IPS DF 6.9 (cell line): Measurements from ENCODE around the gene DDX46.

Source experiments
- DNase-seq: peaks from one replicate; pipeline ENCODE4 v3.0.0-alpha.2; 2013; ENCODE audit warnings: low read depth, low spot score
- H3K27ac ChIP-seq: one replicate; pipeline ENCODE4 v1.5.1; 2013; ENCODE audit warnings: low read length, control low read depth
- H3K27me3 ChIP-seq: 2 replicates; pipeline ENCODE4 v1.6.1; 2013; ENCODE audit warnings: mild to moderate bottlenecking, low read length; ENCODE audit not compliant: control insufficient read depth, insufficient read depth
- H3K36me3 ChIP-seq: 2 replicates; pipeline ENCODE4 v1.6.1; 2013; ENCODE audit warnings: low read length; ENCODE audit not compliant: control insufficient read depth, insufficient read depth
- H3K4me1 ChIP-seq: 2 replicates; pipeline ENCODE4 v1.6.1; 2013; ENCODE audit warnings: low read length; ENCODE audit not compliant: control insufficient read depth, insufficient read depth
- H3K4me3 ChIP-seq: 2 replicates; pipeline ENCODE4 v1.5.1; 2013; ENCODE audit warnings: mild to moderate bottlenecking, low read length
- H3K9me3 ChIP-seq: 2 replicates; pipeline ENCODE4 v1.6.1; 2013; ENCODE audit warnings: low read length, inconsistent platforms; ENCODE audit not compliant: control insufficient read depth, insufficient read depth
- WGBS: extraction: QIAGEN DNeasy Blood & Tissue Kit; methylation state at CpG from one replicate; pipeline ENCODE4 v1.1.7; 2013; ENCODE audit warnings: mixed read lengths, missing lambda C conversion rate; ENCODE audit not compliant: insufficient read length, insufficient coverage; 5-methylcytosine and 5-hydroxymethylcytosine counted together

Gene DDX46

DNA sequence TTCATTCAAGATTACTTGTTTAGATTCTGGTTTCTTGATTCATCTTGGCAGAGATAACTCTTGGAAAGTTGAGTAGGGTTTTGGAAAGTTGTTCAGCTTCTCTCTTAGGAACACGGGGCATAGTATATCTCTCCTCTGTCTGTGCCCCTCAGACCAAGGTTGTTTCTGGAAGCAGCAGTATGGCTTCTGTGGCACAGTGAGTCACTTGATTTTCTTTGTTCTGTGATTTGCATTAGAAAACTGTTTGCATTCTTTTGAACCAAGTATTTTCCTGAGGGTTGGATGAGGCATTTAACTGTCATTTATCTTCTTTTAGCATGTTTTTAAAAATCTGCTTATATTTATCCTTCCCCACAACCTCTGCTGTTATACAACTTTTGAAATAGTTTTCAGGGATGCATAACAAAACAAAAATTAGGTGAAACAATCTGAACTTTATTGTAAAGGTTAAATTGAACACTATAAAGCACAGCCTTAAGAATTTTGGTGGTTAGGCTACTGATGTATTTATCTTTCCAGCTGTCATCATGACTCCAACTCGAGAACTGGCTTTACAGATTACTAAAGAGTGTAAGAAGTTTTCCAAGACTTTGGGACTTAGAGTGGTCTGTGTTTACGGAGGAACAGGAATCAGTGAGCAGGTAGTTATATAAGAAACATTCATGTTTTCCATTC, 26.5 kb downstream of the DDX46 start:
- Histone ChIP-seq H3K36me3 (peaks cover 19% of the 10 kb centered on the region; the same call in 1 of the 2 replicates), H3K27ac (no peak overlapping the region), H3K4me1 (no peaks in the 10 kb centered on the region), H3K9me3 (no peaks in the 10 kb centered on the region), H3K27me3 (no peaks in the 10 kb centered on the region), H3K4me3 (no peak overlapping the region)
- no CpG with 5 or more reads among the region's 3 CpGs for WGBS
- DNase-seq, result no peak

GRCh38 chr5:134787692-134788091, 29.1 kb downstream of the DDX46 start:
- no peaks in the 10 kb centered on the region for H3K9me3 ChIP-seq
- peaks cover 11% of the 10 kb centered on the region; the same call in 1 of the 2 replicates for H3K36me3 ChIP-seq
- H3K4me1 ChIP-seq, result no peaks in the 10 kb centered on the region
- H3K4me3 ChIP-seq, result no peak overlapping the region
- no peak overlapping the region for H3K27ac ChIP-seq
- H3K27me3 ChIP-seq, result no peaks in the 10 kb centered on the region
- no peak for DNase-seq
- WGBS, result no CpG with 5 or more reads among the region's 1 CpG

DNA sequence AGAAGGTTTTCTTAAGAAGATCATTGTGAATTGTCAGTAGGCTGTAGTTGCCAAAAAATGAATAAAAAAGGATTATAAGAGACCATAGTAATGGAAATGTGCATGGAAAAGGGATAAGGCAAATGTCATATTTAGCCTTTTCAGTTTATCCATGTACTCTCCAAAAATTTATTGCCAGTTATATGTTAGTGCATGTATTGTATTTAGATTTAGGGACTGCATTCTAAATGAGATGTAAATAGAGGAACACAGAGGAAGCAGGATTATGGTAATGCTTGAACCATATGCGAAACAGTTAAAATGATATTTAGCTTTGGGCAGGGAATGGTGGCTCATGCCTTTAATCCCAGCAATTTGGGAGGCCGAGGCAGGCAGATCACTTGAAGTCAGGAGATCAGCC, 33.0 kb downstream of the DDX46 start:
- no peaks in the 10 kb centered on the region for H3K27me3 ChIP-seq
- no peaks in the 10 kb centered on the region for H3K9me3 ChIP-seq
- no peak overlapping the region for H3K27ac ChIP-seq
- WGBS, result no CpG with 5 or more reads among the region's 2 CpGs
- DNase-seq, result no peak
- no peak overlapping the region for H3K4me3 ChIP-seq
- peaks cover 12% of the 10 kb centered on the region; the same call in 1 of the 2 replicates for H3K36me3 ChIP-seq
- no peaks in the 10 kb centered on the region for H3K4me1 ChIP-seq

GRCh38 chr5:134792286-134792685, 33.7 kb downstream of the DDX46 start:
- WGBS, result no CpG with 5 or more reads among the region's 3 CpGs
- no peak overlapping the region for H3K4me3 ChIP-seq
- H3K27me3 ChIP-seq, result no peaks in the 10 kb centered on the region
- no peaks in the 10 kb centered on the region for H3K9me3 ChIP-seq
- H3K36me3 ChIP-seq, result peaks cover 13% of the 10 kb centered on the region; the same call in 1 of the 2 replicates
- no peak overlapping the region for H3K27ac ChIP-seq
- DNase-seq, result no peak
- H3K4me1 ChIP-seq, result no peaks in the 10 kb centered on the region

DNA sequence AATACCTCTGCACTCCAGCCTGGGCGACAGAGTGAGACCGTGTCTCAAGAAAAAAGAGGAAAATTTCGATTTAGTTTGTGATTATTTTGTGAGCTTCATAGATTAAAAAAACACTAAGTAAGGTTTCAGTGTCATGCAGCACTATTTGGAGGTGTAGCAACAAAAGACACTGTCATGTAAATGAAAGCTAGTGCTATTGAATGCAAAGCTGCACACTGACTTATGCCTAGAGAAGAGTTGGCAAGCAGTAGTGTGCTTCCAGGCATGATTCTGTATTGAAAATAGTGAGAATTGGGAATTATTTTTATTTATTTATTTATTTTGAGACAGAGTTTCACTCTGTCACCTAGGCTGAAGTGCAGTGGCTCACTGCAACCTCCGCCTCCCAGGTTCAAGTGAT, 34.5 kb downstream of the DDX46 start:
- Histone ChIP-seq H3K9me3 (no peaks in the 10 kb centered on the region), H3K4me1 (no peaks in the 10 kb centered on the region), H3K4me3 (no peak overlapping the region), H3K27ac (no peak overlapping the region), H3K36me3 (peaks cover 16% of the 10 kb centered on the region; the same call in 1 of the 2 replicates), H3K27me3 (no peaks in the 10 kb centered on the region)
- WGBS, result 100% methylated on average over 1 of the region's 4 CpGs
- no peak for DNase-seq

DNA sequence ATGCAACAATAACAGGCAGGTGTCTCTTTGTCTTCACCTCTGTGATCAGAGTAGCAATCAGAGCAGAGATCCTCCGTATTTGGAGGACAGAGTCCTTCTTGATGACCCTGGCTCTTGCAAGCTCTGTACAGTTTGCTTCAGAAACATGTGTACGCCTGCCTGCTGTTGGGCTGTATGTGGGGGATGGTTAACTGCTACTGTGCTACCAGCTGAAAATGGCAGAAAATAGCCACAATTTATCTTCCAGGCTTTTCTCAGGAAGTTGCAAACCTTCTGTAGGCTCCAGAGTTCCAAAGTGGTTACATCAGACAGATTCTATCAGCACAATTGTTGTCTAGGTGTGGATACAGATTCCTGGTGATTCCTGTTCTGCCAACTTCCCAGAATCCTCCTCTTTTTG, 35.5 kb downstream of the DDX46 start:
- no CpG with 5 or more reads among the region's 2 CpGs for WGBS
- Histone ChIP-seq H3K4me1 (no peaks in the 10 kb centered on the region), H3K9me3 (no peaks in the 10 kb centered on the region), H3K27ac (no peak overlapping the region), H3K4me3 (no peak overlapping the region), H3K27me3 (no peaks in the 10 kb centered on the region), H3K36me3 (peaks cover 16% of the 10 kb centered on the region; the same call in 1 of the 2 replicates)
- DNase-seq, result no peak

DNA sequence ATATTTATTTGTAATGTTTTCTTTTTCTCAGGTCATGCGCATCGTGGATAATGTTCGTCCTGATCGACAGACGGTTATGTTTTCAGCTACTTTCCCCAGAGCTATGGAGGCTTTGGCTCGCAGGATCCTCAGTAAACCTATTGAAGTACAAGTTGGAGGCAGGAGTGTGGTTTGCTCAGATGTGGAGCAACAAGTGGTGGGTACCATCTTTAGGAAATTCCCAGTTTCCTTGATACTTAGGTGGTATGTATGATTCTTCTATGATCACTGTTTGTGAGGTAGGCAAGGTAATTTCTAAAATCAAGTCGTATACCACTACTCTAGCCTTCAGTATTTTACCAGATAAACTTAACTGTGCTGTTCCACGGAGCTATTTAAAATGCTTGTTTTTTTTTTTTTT, 36.2 kb downstream of the DDX46 start:
- no peak for DNase-seq
- no CpG with 5 or more reads among the region's 8 CpGs for WGBS
- Histone ChIP-seq H3K27me3 (no peaks in the 10 kb centered on the region), H3K4me3 (no peak overlapping the region), H3K27ac (no peak overlapping the region), H3K36me3 (peaks cover 16% of the 10 kb centered on the region; the same call in 1 of the 2 replicates), H3K9me3 (no peaks in the 10 kb centered on the region), H3K4me1 (no peaks in the 10 kb centered on the region)

GRCh38 chr5:134798468-134798867, 39.9 kb downstream of the DDX46 start:
- H3K36me3 ChIP-seq, result peaks cover 16% of the 10 kb centered on the region; the same call in 1 of the 2 replicates
- H3K4me1 ChIP-seq, result no peaks in the 10 kb centered on the region
- DNase-seq, result no peak
- no peak overlapping the region for H3K4me3 ChIP-seq
- WGBS, result no CpG with 5 or more reads among the region's 5 CpGs
- H3K27ac ChIP-seq, result no peak overlapping the region
- H3K27me3 ChIP-seq, result no peaks in the 10 kb centered on the region
- H3K9me3 ChIP-seq, result no peaks in the 10 kb centered on the region

DNA sequence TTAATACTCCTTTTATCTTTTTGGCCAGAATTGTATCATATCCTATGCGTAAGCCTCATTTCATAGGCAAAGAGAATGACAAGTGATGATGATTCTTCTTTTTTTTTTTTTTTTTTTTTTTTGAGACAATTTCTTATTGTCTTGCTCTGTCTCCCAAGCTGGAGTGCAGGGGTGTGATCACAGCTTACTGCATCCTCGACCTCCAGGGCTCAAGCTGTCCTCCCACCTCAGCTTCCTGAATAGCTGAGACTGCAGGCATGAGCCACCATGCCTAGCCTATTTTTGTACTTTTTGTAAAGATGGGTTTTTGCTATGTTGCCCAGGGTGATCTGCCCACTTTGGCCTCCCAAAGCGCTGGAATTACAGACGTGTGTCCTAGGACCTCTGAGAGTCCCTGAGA, 45.2 kb downstream of the DDX46 start:
- no peak overlapping the region for H3K4me3 ChIP-seq
- WGBS, result no CpG with 5 or more reads among the region's 4 CpGs
- no peaks in the 10 kb centered on the region for H3K9me3 ChIP-seq
- H3K4me1 ChIP-seq, result no peaks in the 10 kb centered on the region
- H3K27ac ChIP-seq, result no peak overlapping the region
- no peaks in the 10 kb centered on the region for H3K27me3 ChIP-seq
- H3K36me3 ChIP-seq, result peaks cover 2% of the 10 kb centered on the region; the same call in 1 of the 2 replicates
- no peak for DNase-seq

GRCh38 chr5:134813407-134813806, 54.8 kb downstream of the DDX46 start:
- peaks cover 4% of the 10 kb centered on the region; the same call in 1 of the 2 replicates for H3K36me3 ChIP-seq
- no CpG with 5 or more reads among the region's 2 CpGs for whole genome bisulfite sequencing
- H3K9me3 ChIP-seq, result no peaks in the 10 kb centered on the region
- no peaks in the 10 kb centered on the region for H3K4me1 ChIP-seq
- no peak overlapping the region for H3K4me3 ChIP-seq
- DNase-seq, result no peak
- no peaks in the 10 kb centered on the region for H3K27me3 ChIP-seq
- H3K27ac ChIP-seq, result no peak overlapping the region

DNA sequence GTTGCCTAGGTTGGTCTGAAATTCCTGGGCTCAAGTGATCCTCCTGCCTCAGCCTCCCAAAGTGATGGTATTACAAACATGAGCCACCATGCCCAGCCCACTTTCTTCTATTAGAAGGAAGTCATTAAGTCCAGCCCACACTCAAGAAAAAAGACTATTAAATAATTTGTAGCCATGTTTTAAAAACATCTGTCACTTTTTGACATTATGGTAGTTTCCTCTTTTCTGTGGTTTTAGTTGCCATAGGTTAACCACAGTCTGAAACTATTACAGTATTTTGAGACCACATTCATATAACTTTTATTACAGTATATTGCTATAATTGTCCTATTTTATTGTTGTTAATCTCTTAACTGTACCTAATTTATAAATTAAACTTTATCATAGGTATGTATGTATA, 55.2 kb downstream of the DDX46 start:
- H3K36me3 ChIP-seq, result peaks cover 4% of the 10 kb centered on the region; the same call in 1 of the 2 replicates

More for the DNA sequence above, 55.2 kb downstream of the DDX46 start:
- Histone ChIP-seq H3K4me1 (no peaks in the 10 kb centered on the region), H3K27ac (no peak overlapping the region), H3K4me3 (no peak overlapping the region), H3K27me3 (no peaks in the 10 kb centered on the region), H3K9me3 (no peaks in the 10 kb centered on the region)
- no peak for DNase-seq
